BLaER1 (cell line): ENCODE measurements around the gene DNASE1L1.

Experiments used
- H3K27ac ChIP-seq: shearing (Covaris generic); formaldehyde crosslinking; 2 replicates; pipeline ENCODE4 v1.8.1; 2022
- H3K27me3 ChIP-seq: shearing (Covaris generic); formaldehyde crosslinking; 2 replicates; pipeline ENCODE4 v1.8.1; 2022
- H3K36me3 ChIP-seq: shearing (Covaris generic); formaldehyde crosslinking; 2 replicates; pipeline ENCODE4 v1.8.1; 2022
- H3K4me1 ChIP-seq: shearing (Covaris generic); formaldehyde crosslinking; 2 replicates; pipeline ENCODE4 v1.8.1; 2022
- H3K4me2 ChIP-seq: shearing (Covaris generic); formaldehyde crosslinking; 2 replicates; pipeline ENCODE4 v1.8.1; 2022
- H3K4me3 ChIP-seq: shearing (Covaris generic); formaldehyde crosslinking; 2 replicates; pipeline ENCODE4 v1.8.1; 2022
- H3K9ac ChIP-seq: shearing (Covaris generic); formaldehyde crosslinking; 2 replicates; pipeline ENCODE4 v1.8.1; 2022
- H3K9me3 ChIP-seq: shearing (Covaris generic); formaldehyde crosslinking; 2 replicates; pipeline ENCODE4 v1.8.1; 2022
- H4K20me1 ChIP-seq: shearing (Covaris generic); formaldehyde crosslinking; 2 replicates; pipeline ENCODE4 v1.8.1; 2022
- Cebpa-rat ChIP-seq: shearing (Covaris generic); IDR thresholded peaks from 2 replicates; pipeline ENCODE4 v1.8.1; 2022

Gene DNASE1L1

GRCh38 chrX:154354516-154354915 is 54.5 kb downstream of the DNASE1L1 start:
- peaks cover 99% of the 10 kb centered on the region for H3K36me3 ChIP-seq
- H3K4me1 ChIP-seq: no peaks in the 10 kb centered on the region
- H3K27me3 ChIP-seq: peaks cover 19% of the 10 kb centered on the region; the same call in 1 of the 2 replicates
- no peak overlapping the region for H3K27ac ChIP-seq
- no peak for TF ChIP-seq Cebpa-rat
- H3K9me3 ChIP-seq: peaks cover 18% of the 10 kb centered on the region; the same call in 1 of the 2 replicates
- H3K4me2 ChIP-seq: no peak overlapping the region
- no peak overlapping the region for H3K9ac ChIP-seq
- H3K4me3 ChIP-seq: no peak overlapping the region
- peaks cover 76% of the 10 kb centered on the region for H4K20me1 ChIP-seq

DNA sequence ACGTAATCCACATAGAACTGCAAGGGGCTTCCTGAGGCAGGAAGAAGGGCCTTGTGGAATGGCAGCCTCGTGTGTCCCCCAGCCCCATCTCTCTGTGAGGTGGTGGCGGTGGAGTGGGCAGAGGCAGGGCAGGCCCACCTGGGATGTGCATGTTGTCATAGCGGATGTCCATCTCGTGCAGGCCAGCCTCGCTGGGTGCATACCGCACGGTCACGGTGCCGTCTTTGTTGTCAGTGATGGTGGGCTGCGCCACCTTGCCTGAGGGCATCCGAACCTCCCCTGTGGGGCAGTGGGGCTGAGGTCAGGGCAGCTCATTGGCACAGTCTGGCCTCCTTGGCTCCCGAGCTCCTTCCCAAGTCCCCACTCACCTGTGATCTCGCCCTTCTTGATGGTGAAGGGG is 55.0 kb downstream of the DNASE1L1 start:
- Histone ChIP-seq H3K4me2 (no peak overlapping the region), H3K4me3 (no peak overlapping the region), H4K20me1 (peaks cover 76% of the 10 kb centered on the region), H3K9ac (no peak overlapping the region), H3K4me1 (no peaks in the 10 kb centered on the region), H3K36me3 (peaks cover 99% of the 10 kb centered on the region), H3K9me3 (peaks cover 18% of the 10 kb centered on the region; the same call in 1 of the 2 replicates), H3K27ac (no peak overlapping the region), H3K27me3 (peaks cover 19% of the 10 kb centered on the region; the same call in 1 of the 2 replicates)
- TF ChIP-seq Cebpa-rat: no peak

GRCh38 chrX:154353172-154353843 is 55.7 kb downstream of the DNASE1L1 start:
- no peak for TF ChIP-seq Cebpa-rat
- H3K9me3 ChIP-seq: peaks cover 18% of the 10 kb centered on the region; the same call in 1 of the 2 replicates
- no peak overlapping the region for H3K4me2 ChIP-seq
- peaks cover 98% of the 10 kb centered on the region for H3K36me3 ChIP-seq
- H3K27me3 ChIP-seq: peaks cover 19% of the 10 kb centered on the region; the same call in 1 of the 2 replicates
- H3K4me3 ChIP-seq: no peak overlapping the region
- no peak overlapping the region for H3K9ac ChIP-seq
- H3K4me1 ChIP-seq: peaks cover 3% of the 10 kb centered on the region; the same call in 1 of the 2 replicates
- peaks cover 71% of the 10 kb centered on the region for H4K20me1 ChIP-seq
- H3K27ac ChIP-seq: no peak overlapping the region

GRCh38 chrX:154352466-154352865 is 56.6 kb downstream of the DNASE1L1 start:
- H3K9me3 ChIP-seq: peaks cover 11% of the 10 kb centered on the region; the same call in 1 of the 2 replicates
- H3K27me3 ChIP-seq: peaks cover 19% of the 10 kb centered on the region; the same call in 1 of the 2 replicates
- peaks cover 63% of the 10 kb centered on the region for H4K20me1 ChIP-seq
- peaks cover 89% of the 10 kb centered on the region for H3K36me3 ChIP-seq
- no peak for TF ChIP-seq Cebpa-rat
- H3K9ac ChIP-seq: no peak overlapping the region
- peaks cover 12% of the 10 kb centered on the region for H3K4me1 ChIP-seq
- no peak overlapping the region for H3K4me3 ChIP-seq
- H3K4me2 ChIP-seq: no peak overlapping the region
- no peak overlapping the region for H3K27ac ChIP-seq

DNA sequence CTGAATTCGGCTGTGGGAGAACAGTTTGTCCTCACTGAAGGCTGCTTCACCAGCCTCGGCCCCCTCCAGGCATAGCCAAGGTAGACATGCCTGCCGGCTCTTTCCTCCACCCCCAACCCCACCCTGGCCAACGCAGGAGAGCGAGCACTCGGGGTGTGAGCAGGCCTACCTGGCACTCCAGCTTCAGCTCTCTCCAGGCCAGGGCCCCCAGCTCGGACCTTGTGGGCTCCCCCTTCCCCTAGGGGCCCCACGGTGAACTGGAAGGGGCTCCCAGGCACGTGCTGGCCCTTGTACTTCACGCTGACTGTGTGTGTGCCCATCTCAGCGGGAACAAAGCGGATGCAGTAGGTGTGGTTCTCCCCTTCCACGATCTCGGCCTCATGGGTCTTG is 57.0 kb downstream of the DNASE1L1 start:
- no peak overlapping the region for H3K4me2 ChIP-seq
- H3K9ac ChIP-seq: no peak overlapping the region
- no peak overlapping the region for H3K4me3 ChIP-seq
- TF ChIP-seq Cebpa-rat: no peak
- H3K9me3 ChIP-seq: 0 out of 2 replicates have a peak, but pooled peaks cover 9% of the 10 kb centered on the region
- no peak overlapping the region for H3K27ac ChIP-seq
- peaks cover 19% of the 10 kb centered on the region; the same call in 1 of the 2 replicates for H3K27me3 ChIP-seq
- H3K36me3 ChIP-seq: peaks cover 85% of the 10 kb centered on the region
- peaks cover 58% of the 10 kb centered on the region for H4K20me1 ChIP-seq
- peaks cover 15% of the 10 kb centered on the region for H3K4me1 ChIP-seq
